ENCODE results near the gene LUZP1.

- TF ChIP-seq CTCF (IDR thresholded peaks at IDR 0.05): no peak
- TF ChIP-seq POLR2A (IDR thresholded peaks at IDR 0.05): no peak
Observed at GRCh38 chr1:23044035-23044434, 124.6 kb downstream of the LUZP1 start.
